ENCODE results near the gene LGR6. TPM values are rescaled to one million over a fixed set of nuclear protein-coding genes. Genes with fewer than 3 reads are reported as not detected.

Gene LGR6
- total and polyA plus RNA-seq, 2 of the 8 experiments (the other 6 are each of a cell fraction or from before 2014, with no cell fraction given), result 0.50 to 1.0 TPM

DNA sequence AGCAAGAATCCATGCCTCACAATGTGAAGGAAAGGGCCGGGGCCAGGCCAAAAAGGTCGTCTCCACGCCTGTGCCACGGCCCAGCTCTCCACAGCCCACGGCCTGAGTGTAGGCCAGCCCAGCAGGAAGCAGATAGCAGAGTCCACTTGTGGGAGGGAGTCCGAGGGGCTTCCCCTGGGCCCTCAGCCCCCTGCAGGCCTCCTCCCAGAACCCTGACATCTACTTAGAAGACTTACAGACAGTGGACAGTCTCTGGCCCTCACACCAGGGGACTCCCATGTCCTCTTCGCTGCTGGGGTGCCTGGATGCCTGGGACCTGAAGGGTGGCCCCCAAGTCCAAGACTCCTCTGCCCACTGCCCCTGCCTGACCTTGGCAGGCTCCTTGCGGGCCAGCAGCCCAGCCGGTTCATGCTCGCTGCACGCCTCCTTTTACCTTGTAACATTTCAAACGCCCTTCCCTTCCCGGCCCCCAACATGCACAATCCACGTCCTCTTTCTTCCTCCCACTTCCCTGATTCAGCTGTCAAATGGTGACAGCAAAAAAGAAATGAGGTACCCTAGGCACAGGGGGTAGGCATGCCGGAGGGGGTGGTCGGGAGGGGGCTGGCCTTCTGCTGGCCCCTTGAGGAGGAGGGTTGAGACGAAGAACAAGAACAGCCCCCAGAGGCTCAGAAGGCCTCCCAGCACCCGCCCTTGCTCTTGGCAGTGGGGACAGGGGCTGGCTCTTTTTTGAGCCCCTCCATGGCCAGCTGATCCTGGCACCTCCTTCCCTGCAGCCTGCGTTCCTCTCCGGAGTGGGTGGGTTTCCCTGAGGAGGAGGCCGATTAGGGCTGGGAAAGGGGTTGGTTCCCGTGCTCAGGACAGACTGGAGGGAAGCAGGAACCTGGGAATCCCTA, 32.2 kb upstream of the LGR6 start (continued):
- TF ChIP-seq CBX5 (IDR thresholded peaks at IDR 0.05; ENCODE audit: low read depth, low read length) (no peak), SP4 (IDR thresholded peaks at IDR 0.05; ENCODE audit: low read length) (no peak), CREB1 (IDR thresholded peaks at IDR 0.05) (no peak)
